GM18505 (cell line): ENCODE results near the gene LARP4B.

Experiments
- ATAC-seq: cut with Tn5 transposase; IDR thresholded peaks from one replicate; pipeline ENCODE4 v1.9.1; 2021; ENCODE audit not compliant: unreplicated experiment
- POLR2A ChIP-seq: IDR thresholded peaks from 4 replicates; pipeline ENCODE4 v1.6.1; 2011; ENCODE audit warnings: borderline replicate concordance; ENCODE audit not compliant: insufficient read depth, insufficient read length; ENCODE audit errors: extremely low read depth

LARP4B gene

GRCh38 chr10:926075-926698 is 5.3 kb downstream of the LARP4B start:
- TF ChIP-seq POLR2A = no peak
- ATAC-seq = no peak

- TF ChIP-seq POLR2A = no peak
- ATAC-seq = no peak
These were observed 7.0 kb downstream of the LARP4B start for GRCh38 chr10:924524-924859.

- no peak for TF ChIP-seq POLR2A
- ATAC-seq = no peak
These were observed 7.5 kb downstream of the LARP4B start for GRCh38 chr10:923844-924523.

- no peak for TF ChIP-seq POLR2A
- ATAC-seq = no peak
These were observed 9.8 kb downstream of the LARP4B start for GRCh38 chr10:921471-922414.

- ATAC-seq = no peak
- TF ChIP-seq POLR2A = no peak
These were observed 11.1 kb downstream of the LARP4B start for GRCh38 chr10:920450-920849.

GRCh38 chr10:919481-919880 is 12.0 kb downstream of the LARP4B start:
- no peak for TF ChIP-seq POLR2A
- no peak for ATAC-seq

GRCh38 chr10:917999-918398 is 13.5 kb downstream of the LARP4B start:
- TF ChIP-seq POLR2A = no peak
- no peak for ATAC-seq

- no peak for TF ChIP-seq POLR2A
- ATAC-seq = no peak
These were observed 14.1 kb downstream of the LARP4B start for GRCh38 chr10:917416-917720.

- TF ChIP-seq POLR2A = no peak
- no peak for ATAC-seq
These were observed 14.6 kb downstream of the LARP4B start for GRCh38 chr10:916716-917415.

- ATAC-seq = no peak
- no peak for TF ChIP-seq POLR2A
These were observed 21.7 kb downstream of the LARP4B start for GRCh38 chr10:909831-910230.

- no peak for TF ChIP-seq POLR2A
- ATAC-seq = no peak
These were observed 25.5 kb downstream of the LARP4B start for GRCh38 chr10:905972-906371.

GRCh38 chr10:905503-905902 is 26.0 kb downstream of the LARP4B start:
- ATAC-seq = no peak
- TF ChIP-seq POLR2A = no peak

- no peak for TF ChIP-seq POLR2A
- ATAC-seq = no peak
These were observed 27.1 kb downstream of the LARP4B start for GRCh38 chr10:904403-904802.
